ENCODE results near the gene PLB1.

- TF ChIP-seq CTCF (IDR thresholded peaks at IDR 0.05; ENCODE audit: borderline replicate concordance, extremely low read depth, low read length, poor library complexity, severe bottlenecking) = no peak
- TF ChIP-seq EZH2 (IDR thresholded peaks at IDR 0.05; ENCODE audit: borderline replicate concordance, low read depth, low read length, severe bottlenecking) = no peak
Measured at GRCh38 chr2:28591711-28592335, 96.0 kb downstream of the PLB1 start.

Measured in DND-41 (cell line).